Measurements from ENCODE around the gene CREBBP. TPM values are rescaled to one million over a fixed set of nuclear protein-coding genes. Genes with fewer than 3 reads are reported as not detected.

CREBBP gene
- total and polyA plus RNA-seq, 9 of the 15 experiments (the other 6 are each of a cell fraction or from before 2014, with no cell fraction given) = 0.70 to 24.8 (median 5.6) TPM

- Histone ChIP-seq H2AFZ (ENCODE audit: low read depth, low read length) (no peak overlapping the region), H3K36me3 (ENCODE audit: control insufficient read depth, insufficient read depth, low read length) (no peaks in the 10 kb centered on the region), H3K9me3 (replicated peaks; ENCODE audit: control insufficient read depth, insufficient read depth, low read depth, low read length) (peaks cover 7% of the 10 kb centered on the region), H3K27ac (ENCODE audit: extremely low read depth, low read depth, low read length) (no peak overlapping the region), H4K20me1 (replicated peaks; ENCODE audit: control insufficient read depth, insufficient read depth, low read length) (no peaks in the 10 kb centered on the region), H3K4me3 (no peak overlapping the region), H3K9ac (ENCODE audit: insufficient read depth in 1 of 2, low read depth in 2 of 2, low read length in 2 of 2) (no peak overlapping the region), H3K4me1 (replicated peaks in 1 of 2; ENCODE audit: control insufficient read depth in 2 of 2, insufficient read depth in 2 of 2, low read length in 2 of 2) (no peaks in the 10 kb centered on the region; a peak in 1 of 5 replicates), H3K4me2 (ENCODE audit: insufficient read depth, low read length) (no peak overlapping the region), H3K9me1 (ENCODE audit: control insufficient read depth, insufficient read depth, low read length) (no peaks in the 10 kb centered on the region), H3K27me3 (ENCODE audit: control insufficient read depth in 2 of 2, insufficient read depth in 2 of 2, low read length in 2 of 2) (peaks cover 15 to 72% of the 10 kb centered on the region in 2 experiments; a peak in 4 of 5 replicates), H3K79me2 (ENCODE audit: control insufficient read depth, insufficient read depth, low read length) (no peaks in the 10 kb centered on the region)
- FAIRE-seq (no peak), ATAC-seq (no peak), DNase-seq (ENCODE audit: extremely low read depth in 1 of 4, low spot score in 3 of 4) (no peak)
- CTCF ChIA-PET (ENCODE audit: low intra/inter-chr PET ratio) = no interaction called here
- BruUV-seq (replicated peaks) = no TSS peak
- 10% methylated on average over 12 of the region's 12 CpGs for WGBS (ENCODE audit: insufficient coverage, low coverage, missing lambda C conversion rate)
- intact Hi-C loops (cut with micrococcal nuclease) (no loop called here), in situ Hi-C loops (cut with MboI) (no loop called here)
- POLR2A ChIA-PET = interaction anchor here (1.1 kb wide), 1 partner anchor 62 kb away, joined by 3 read pairs; no protein-coding TSS in a partner anchor
- TF ChIP-seq GMEB1 (CRISPR knock-in tag; IDR thresholded peaks at IDR 0.05) (no peak), FOXA3 (CRISPR knock-in tag; conservative IDR thresholded peaks at IDR 0.05 in 1 of 2, IDR thresholded peaks at IDR 0.05 in 1 of 2) (no peak), ZNF444 (CRISPR knock-in tag; IDR thresholded peaks at IDR 0.05) (no peak), E2F3 (CRISPR knock-in tag; IDR thresholded peaks at IDR 0.05) (no peak), CEBPB (tag; IDR thresholded peaks at IDR 0.05) (no peak), ZNF280B (CRISPR knock-in tag; IDR thresholded peaks at IDR 0.05) (no peak), FOXP1 (CRISPR knock-in tag; IDR thresholded peaks at IDR 0.05) (no peak), ZNF146 (CRISPR knock-in tag; IDR thresholded peaks at IDR 0.05; ENCODE audit: unreplicated experiment) (no peak), ZNF75A (CRISPR knock-in tag; IDR thresholded peaks at IDR 0.05) (no peak), NR2C2 (CRISPR knock-in tag; IDR thresholded peaks at IDR 0.05) (no peak), NR2C2 (tag; IDR thresholded peaks at IDR 0.05) (no peak), IFI16 (CRISPR knock-in tag; IDR thresholded peaks at IDR 0.05) (no peak), ZFX (CRISPR knock-in tag; IDR thresholded peaks at IDR 0.05) (no peak), TFAM (CRISPR knock-in tag; conservative IDR thresholded peaks at IDR 0.05) (no peak)
Observed at GRCh38 chr16:3912373-3912772, 31.9 kb upstream of the CREBBP start.

All from K562 (cell line).